Trophoblast cell (in vitro differentiated cells and primary cell): ENCODE measurements around the gene KLHL34.

Experiments
- DNase-seq, 2 donors: peaks; one replicate each; pipeline ENCODE4 v3.0.0-alpha.2; 2016
- H2AFZ ChIP-seq: 2 replicates; pipeline ENCODE4 v1.6.1; 2013; ENCODE audit warnings: low read length, moderate library complexity, mild to moderate bottlenecking; ENCODE audit not compliant: insufficient read depth, poor library complexity
- H2AK5ac ChIP-seq: 2 replicates; pipeline ENCODE4 v1.6.1; 2013; ENCODE audit warnings: mild to moderate bottlenecking, low read length
- H2BK120ac ChIP-seq: 2 replicates; pipeline ENCODE4 v1.6.1; 2013; ENCODE audit warnings: low read length, mild to moderate bottlenecking, moderate library complexity; ENCODE audit not compliant: insufficient read depth, poor library complexity
- H2BK12ac ChIP-seq: 2 replicates; pipeline ENCODE4 v1.6.1; 2013; ENCODE audit warnings: mild to moderate bottlenecking, low read length, moderate library complexity
- H2BK5ac ChIP-seq: 2 replicates; pipeline ENCODE4 v1.6.1; 2013; ENCODE audit warnings: low read length, low read depth, moderate library complexity, mild to moderate bottlenecking; ENCODE audit not compliant: poor library complexity
- H3K14ac ChIP-seq: 2 replicates; pipeline ENCODE4 v1.6.1; 2013; ENCODE audit warnings: mild to moderate bottlenecking, low read length
- H3K18ac ChIP-seq: 2 replicates; pipeline ENCODE4 v1.6.1; 2013; ENCODE audit warnings: mild to moderate bottlenecking, low read length
- H3K23ac ChIP-seq: 2 replicates; pipeline ENCODE4 v1.6.1; 2013; ENCODE audit warnings: low read length
- H3K27ac ChIP-seq: 2 replicates; pipeline ENCODE4 v1.5.1; 2013; ENCODE audit warnings: low read depth, mild to moderate bottlenecking, inconsistent platforms, low read length, moderate library complexity
- H3K27me3 ChIP-seq: 2 replicates; pipeline ENCODE4 v1.6.1; 2013; ENCODE audit warnings: inconsistent platforms, mild to moderate bottlenecking, low read length, moderate library complexity; ENCODE audit not compliant: insufficient read depth
- H3K36me3 ChIP-seq, 2 experiments: 1 replicate in 1 of 2; 2 replicates in 1 of 2; pipeline ENCODE4 v1.6.1; 2013; ENCODE audit warnings: low read length in 2 of 2, mild to moderate bottlenecking in 2 of 2, moderate library complexity in 1 of 2; ENCODE audit not compliant: insufficient read depth in 2 of 2, control insufficient read depth in 1 of 2
- H3K4ac ChIP-seq: 2 replicates; pipeline ENCODE4 v1.6.1; 2013; ENCODE audit warnings: low read depth, mild to moderate bottlenecking, low read length, moderate library complexity
- H3K4me1 ChIP-seq, 2 experiments: 1 replicate in 1 of 2; 2 replicates in 1 of 2; pipeline ENCODE4 v1.6.1; 2013; ENCODE audit warnings: low read length in 2 of 2, mild to moderate bottlenecking in 2 of 2, moderate library complexity in 1 of 2; ENCODE audit not compliant: insufficient read depth in 2 of 2, control insufficient read depth in 1 of 2
- H3K4me2 ChIP-seq: 2 replicates; pipeline ENCODE4 v1.6.1; 2013; ENCODE audit warnings: inconsistent platforms, mild to moderate bottlenecking, low read length, moderate library complexity
- H3K4me3 ChIP-seq: 2 replicates; pipeline ENCODE4 v1.5.1; 2013; ENCODE audit warnings: mild to moderate bottlenecking, low read depth, low read length, inconsistent platforms
- H3K79me1 ChIP-seq: one replicate; pipeline ENCODE4 v1.6.1; 2013; ENCODE audit warnings: low read length
- H3K79me2 ChIP-seq: 2 replicates; pipeline ENCODE4 v1.6.1; 2013; ENCODE audit warnings: low read length, mild to moderate bottlenecking; ENCODE audit not compliant: control insufficient read depth, insufficient read depth, poor library complexity
- H3K9ac ChIP-seq: 2 replicates; pipeline ENCODE4 v1.6.1; 2013; ENCODE audit warnings: mild to moderate bottlenecking, low read length
- H3K9me3 ChIP-seq: 2 replicates; pipeline ENCODE4 v1.6.1; 2013; ENCODE audit warnings: low read depth, mild to moderate bottlenecking, control low read depth, inconsistent platforms, low read length; ENCODE audit not compliant: insufficient read depth
- H4K12ac ChIP-seq: 2 replicates; pipeline ENCODE4 v1.6.1; 2013; ENCODE audit warnings: low read depth, mild to moderate bottlenecking, low read length, moderate library complexity
- H4K8ac ChIP-seq: 2 replicates; pipeline ENCODE4 v1.6.1; 2013; ENCODE audit warnings: low read depth, mild to moderate bottlenecking, low read length, moderate library complexity
- H4K91ac ChIP-seq: one replicate; pipeline ENCODE4 v1.6.1; 2013; ENCODE audit warnings: low read depth, mild to moderate bottlenecking, low read length, moderate library complexity

The KLHL34 gene

DNA sequence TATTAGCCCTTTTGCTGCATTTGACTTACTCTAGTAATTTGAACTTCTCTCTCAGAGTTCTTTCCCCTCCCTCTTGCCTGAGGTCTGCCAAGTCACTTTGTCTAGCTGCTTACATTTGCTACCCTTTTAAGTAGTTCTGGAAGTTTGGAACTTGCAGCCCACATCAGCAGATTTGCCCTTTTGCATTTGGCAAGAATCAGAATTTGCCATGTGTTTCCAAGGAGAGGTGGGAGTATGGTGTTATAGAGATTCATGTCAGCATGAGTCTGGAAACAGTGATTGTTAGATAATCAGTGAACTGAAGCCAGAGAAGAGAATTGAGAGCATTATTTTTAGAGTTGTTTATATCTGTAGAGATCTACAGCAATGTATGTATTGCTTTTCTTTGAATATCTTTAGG lies 52.1 kb downstream of the KLHL34 start:
- H3K18ac ChIP-seq: no peak overlapping the region

More for the DNA sequence above, 52.1 kb downstream of the KLHL34 start:
- Histone ChIP-seq H2AK5ac (no peak overlapping the region), H3K14ac (no peak overlapping the region), H2BK5ac (no peak overlapping the region), H4K8ac (no peak overlapping the region), H2AFZ (no peak overlapping the region), H3K4me1 (no peaks in the 10 kb centered on the region), H3K36me3 (no peaks in the 10 kb centered on the region), H3K23ac (no peak overlapping the region), H2BK120ac (no peak overlapping the region), H4K12ac (no peak overlapping the region), H3K9me3 (no peaks in the 10 kb centered on the region), H3K27me3 (no peaks in the 10 kb centered on the region), H3K4me2 (no peak overlapping the region), H3K27ac (no peak overlapping the region), H3K79me1 (no peaks in the 10 kb centered on the region), H3K9ac (no peak overlapping the region), H4K91ac (no peak overlapping the region), H3K79me2 (no peaks in the 10 kb centered on the region), H2BK12ac (no peak overlapping the region), H3K4ac (no peak overlapping the region), H3K4me3 (no peak overlapping the region)
- DNase-seq: no peak
